Osteoblast (primary cell): ENCODE results near the gene RPL10. TPM values are rescaled to one million over a fixed set of nuclear protein-coding genes. Genes with fewer than 3 reads are reported as not detected.

Experiments
- DNase-seq: peaks from one replicate; pipeline ENCODE4 v3.0.0; 2011; ENCODE audit warnings: low spot score, mixed read lengths; ENCODE audit not compliant: insufficient read length; ENCODE audit errors: missing footprints
- H2AFZ ChIP-seq: 2 replicates; pipeline ENCODE4 v1.6.0; 2011; ENCODE audit warnings: mild to moderate bottlenecking, low read length
- H3K27ac ChIP-seq: 2 replicates; pipeline ENCODE4 v1.5.1; 2011; ENCODE audit warnings: mild to moderate bottlenecking, low read depth, low read length, moderate library complexity
- H3K27me3 ChIP-seq: 2 replicates; pipeline ENCODE4 v1.6.0; 2012; ENCODE audit warnings: mild to moderate bottlenecking, control low read depth, inconsistent platforms, low read length, moderate library complexity; ENCODE audit not compliant: insufficient read depth
- H3K36me3 ChIP-seq: 2 replicates; pipeline ENCODE4 v1.5.1; 2011; ENCODE audit warnings: mild to moderate bottlenecking, low read length, control low read depth, moderate library complexity; ENCODE audit not compliant: insufficient read depth
- H3K4me1 ChIP-seq: 2 replicates; pipeline ENCODE4 v1.5.1; 2011; ENCODE audit warnings: mild to moderate bottlenecking, low read length, control low read depth, moderate library complexity; ENCODE audit not compliant: insufficient read depth
- H3K4me2 ChIP-seq: 2 replicates; pipeline ENCODE4 v1.6.0; 2011; ENCODE audit warnings: mild to moderate bottlenecking, low read length; ENCODE audit not compliant: insufficient read depth
- H3K4me3 ChIP-seq: fragments of 200-600 bp; sonication (generic); 3 replicates; pipeline ENCODE4 v1.5.1; 2012; ENCODE audit warnings: mild to moderate bottlenecking, low read length, inconsistent platforms; ENCODE audit not compliant: insufficient read depth
- H3K79me2 ChIP-seq: 2 replicates; pipeline ENCODE4 v1.6.0; 2012; ENCODE audit warnings: mild to moderate bottlenecking, low read length, control low read depth, inconsistent platforms; ENCODE audit not compliant: insufficient read depth
- H3K9me3 ChIP-seq: 2 replicates; pipeline ENCODE4 v1.5.1; 2011; ENCODE audit warnings: low read depth, low read length, control low read depth
- H4K20me1 ChIP-seq: 2 replicates; pipeline ENCODE4 v1.6.0; 2012; ENCODE audit warnings: mild to moderate bottlenecking, low read length, control low read depth; ENCODE audit not compliant: insufficient read depth
- total RNA-seq: library from RNA; depleted of rRNA; stranded (reverse); fragments of >200 nt; gene quantifications from 2 replicates; pipeline ENCODE4 v1.2.3, GENCODE V29; 2012
- TF ChIP-seq, protein P1 (sequence below): IDR thresholded peaks from 2 replicates; pipeline ENCODE4 v1.5.1; 2011; ENCODE audit warnings: mild to moderate bottlenecking, low read depth, low read length, moderate library complexity; ENCODE audit errors: extremely low read depth

The RPL10 gene
- total RNA-seq, 1 donor, result 2,517 TPM

DNA sequence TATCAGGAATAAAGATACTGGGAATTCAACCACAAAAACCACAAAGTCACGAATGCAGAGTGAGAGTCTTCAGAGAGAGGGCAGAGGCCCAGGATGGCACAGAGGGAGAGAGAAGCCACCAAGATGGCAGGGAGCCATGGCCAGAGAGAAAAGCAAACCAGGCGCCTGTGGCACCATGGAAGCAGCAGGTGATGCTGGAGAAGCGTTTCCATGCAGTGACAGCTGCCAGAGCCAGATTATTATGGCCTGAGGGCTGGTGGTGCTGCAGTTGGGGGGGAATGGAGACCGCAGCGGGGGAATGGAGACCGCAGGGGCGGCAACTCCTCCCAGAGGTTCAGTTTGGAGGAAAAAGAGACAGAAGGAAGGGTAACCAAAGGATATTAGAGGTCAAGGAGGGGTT, 19.0 kb downstream of the RPL10 start:
- Histone ChIP-seq H3K79me2 (peaks cover 5% of the 10 kb centered on the region), H3K27ac (no peak overlapping the region), H3K4me3 (no peak overlapping the region)

DNA sequence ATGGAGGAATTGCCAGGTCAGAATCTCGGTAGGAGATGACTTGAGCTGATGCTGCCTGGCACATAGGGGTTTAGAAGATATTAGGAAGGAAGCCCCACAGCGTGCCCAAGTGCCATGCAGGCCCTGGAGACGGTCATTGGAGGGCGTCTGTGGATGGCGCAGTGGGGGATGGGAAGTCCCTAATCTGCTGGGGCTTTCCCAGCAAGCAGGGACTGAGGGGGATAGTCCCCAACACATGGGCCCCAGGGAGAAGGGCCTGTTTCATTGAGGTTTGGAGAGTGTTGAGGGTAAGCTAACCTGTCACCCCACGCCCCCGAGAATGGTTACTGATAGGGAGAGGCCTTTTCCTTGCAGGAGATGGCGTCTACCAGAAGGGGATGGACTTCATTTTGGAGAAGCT, 21.0 kb downstream of the RPL10 start:
- TF ChIP-seq, protein P1, sequence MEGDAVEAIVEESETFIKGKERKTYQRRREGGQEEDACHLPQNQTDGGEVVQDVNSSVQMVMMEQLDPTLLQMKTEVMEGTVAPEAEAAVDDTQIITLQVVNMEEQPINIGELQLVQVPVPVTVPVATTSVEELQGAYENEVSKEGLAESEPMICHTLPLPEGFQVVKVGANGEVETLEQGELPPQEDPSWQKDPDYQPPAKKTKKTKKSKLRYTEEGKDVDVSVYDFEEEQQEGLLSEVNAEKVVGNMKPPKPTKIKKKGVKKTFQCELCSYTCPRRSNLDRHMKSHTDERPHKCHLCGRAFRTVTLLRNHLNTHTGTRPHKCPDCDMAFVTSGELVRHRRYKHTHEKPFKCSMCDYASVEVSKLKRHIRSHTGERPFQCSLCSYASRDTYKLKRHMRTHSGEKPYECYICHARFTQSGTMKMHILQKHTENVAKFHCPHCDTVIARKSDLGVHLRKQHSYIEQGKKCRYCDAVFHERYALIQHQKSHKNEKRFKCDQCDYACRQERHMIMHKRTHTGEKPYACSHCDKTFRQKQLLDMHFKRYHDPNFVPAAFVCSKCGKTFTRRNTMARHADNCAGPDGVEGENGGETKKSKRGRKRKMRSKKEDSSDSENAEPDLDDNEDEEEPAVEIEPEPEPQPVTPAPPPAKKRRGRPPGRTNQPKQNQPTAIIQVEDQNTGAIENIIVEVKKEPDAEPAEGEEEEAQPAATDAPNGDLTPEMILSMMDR, result no peak

More for the DNA sequence above, 19.0 kb downstream of the RPL10 start:
- Histone ChIP-seq H3K4me1 (no peaks in the 10 kb centered on the region), H3K4me2 (no peak overlapping the region), H3K36me3 (no peaks in the 10 kb centered on the region), H2AFZ (no peak overlapping the region), H3K27me3 (no peaks in the 10 kb centered on the region), H4K20me1 (peaks cover 4% of the 10 kb centered on the region), H3K9me3 (no peaks in the 10 kb centered on the region)
- TF ChIP-seq, protein P1, result no peak
- no peak for DNase-seq

DNA sequence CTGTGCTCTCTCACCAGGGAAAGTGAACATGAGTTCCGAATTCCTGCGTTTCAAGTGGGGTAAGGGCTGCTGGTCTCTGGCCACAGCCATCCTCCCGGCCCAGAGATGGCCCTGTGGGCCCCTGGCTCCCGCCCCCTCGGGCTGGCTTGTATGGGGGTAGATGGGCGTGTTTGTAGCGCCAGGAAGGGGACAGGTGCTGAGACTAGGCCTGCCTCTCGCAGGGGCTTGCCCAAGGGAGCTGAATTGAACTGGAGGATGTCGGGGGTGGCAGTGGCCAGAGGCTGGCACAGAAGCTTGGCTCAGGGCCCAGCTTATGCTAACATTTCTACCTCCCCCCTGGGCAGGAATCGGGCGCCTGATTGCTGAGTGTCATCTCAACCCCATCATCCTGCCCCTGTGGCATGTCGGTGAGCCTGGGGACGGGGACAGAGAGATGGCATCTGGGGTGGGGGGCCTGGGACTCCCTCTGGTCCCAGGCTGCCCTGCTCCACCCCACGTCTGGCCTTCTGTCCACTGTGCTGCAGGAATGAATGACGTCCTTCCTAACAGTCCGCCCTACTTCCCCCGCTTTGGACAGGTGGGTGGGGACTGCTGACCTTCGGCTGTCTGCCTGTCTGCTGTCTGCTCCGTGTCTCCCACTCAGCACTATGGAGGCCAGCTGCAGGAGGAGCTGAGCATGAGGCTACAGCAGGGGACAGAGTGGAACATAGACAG, 21.7 kb downstream of the RPL10 start:
- no peaks in the 10 kb centered on the region for H3K79me2 ChIP-seq
- no peak overlapping the region for H3K27ac ChIP-seq
- no peak overlapping the region for H3K4me2 ChIP-seq
- H3K36me3 ChIP-seq, result no peaks in the 10 kb centered on the region
- H3K4me3 ChIP-seq, result no peak overlapping the region
- no peaks in the 10 kb centered on the region for H4K20me1 ChIP-seq
- TF ChIP-seq, protein P1, result no peak
- H3K4me1 ChIP-seq, result no peaks in the 10 kb centered on the region
- H3K27me3 ChIP-seq, result no peaks in the 10 kb centered on the region
- no peak overlapping the region for H2AFZ ChIP-seq
- DNase-seq, result no peak
- H3K9me3 ChIP-seq, result no peaks in the 10 kb centered on the region

More for the DNA sequence above, 21.0 kb downstream of the RPL10 start:
- Histone ChIP-seq H4K20me1 (no peaks in the 10 kb centered on the region), H3K36me3 (no peaks in the 10 kb centered on the region), H3K9me3 (no peaks in the 10 kb centered on the region), H2AFZ (no peak overlapping the region), H3K27ac (no peak overlapping the region), H3K27me3 (no peaks in the 10 kb centered on the region), H3K4me3 (no peak overlapping the region), H3K4me1 (no peaks in the 10 kb centered on the region), H3K79me2 (no peaks in the 10 kb centered on the region), H3K4me2 (no peak overlapping the region)
- DNase-seq, result no peak

DNA sequence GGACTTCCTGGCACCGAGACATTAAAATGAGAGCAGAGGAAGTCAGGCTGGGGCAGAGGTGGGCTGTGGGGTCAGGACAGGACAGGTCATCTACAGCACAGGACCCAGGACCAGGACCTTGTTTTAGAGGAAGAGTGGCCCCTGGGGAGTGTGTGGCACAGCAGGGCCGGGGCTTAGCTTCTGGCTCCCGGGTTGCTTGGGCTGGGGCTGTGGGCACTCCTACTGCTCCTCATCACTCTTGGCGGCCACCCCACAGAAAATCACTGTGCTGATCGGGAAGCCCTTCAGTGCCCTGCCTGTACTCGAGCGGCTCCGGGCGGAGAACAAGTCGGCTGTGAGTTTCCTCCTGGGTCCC, 22.2 kb downstream of the RPL10 start:
- H3K4me2 ChIP-seq, result no peak overlapping the region
- H3K4me3 ChIP-seq, result no peak overlapping the region
- no peaks in the 10 kb centered on the region for H3K27me3 ChIP-seq
- H4K20me1 ChIP-seq, result no peaks in the 10 kb centered on the region
- TF ChIP-seq, protein P1, result no peak
- no peaks in the 10 kb centered on the region for H3K79me2 ChIP-seq
- H3K9me3 ChIP-seq, result no peaks in the 10 kb centered on the region
- H3K27ac ChIP-seq, result no peak overlapping the region
- no peaks in the 10 kb centered on the region for H3K36me3 ChIP-seq
- DNase-seq, result no peak
- H3K4me1 ChIP-seq, result no peaks in the 10 kb centered on the region
- H2AFZ ChIP-seq, result no peak overlapping the region
